SU-DHL-6 (cell line): ENCODE measurements around the gene DROSHA.

Experiments used
- H2AFZ ChIP-seq: fragments of 200-600 bp; sonication (generic); 2 replicates; pipeline ENCODE4 v1.6.1; 2014; ENCODE audit warnings: low read depth, mild to moderate bottlenecking, moderate library complexity, mixed read lengths, antibody characterized with exemption, low read length; ENCODE audit not compliant: severe bottlenecking
- H3F3A ChIP-seq: fragments of 200-600 bp; shearing (Covaris generic); 2 replicates; pipeline ENCODE4 v1.6.0; 2016; ENCODE audit warnings: antibody characterized with exemption, mild to moderate bottlenecking; ENCODE audit not compliant: insufficient read depth
- H3K27ac ChIP-seq: fragments of 200-600 bp; sonication (generic); 2 replicates; pipeline ENCODE4 v1.5.1; 2016; ENCODE audit warnings: low read depth, mild to moderate bottlenecking, low read length, moderate library complexity, mixed read lengths
- H3K27me3 ChIP-seq: fragments of 200-600 bp; sonication (generic), shearing (Covaris generic); 2 replicates; pipeline ENCODE4 v1.6.0; 2014; ENCODE audit warnings: mild to moderate bottlenecking, low read length
- H3K36me3 ChIP-seq: fragments of 200-600 bp; sonication (generic); 2 replicates; pipeline ENCODE4 v1.6.1; 2014; ENCODE audit warnings: mild to moderate bottlenecking, low read length, mixed read lengths
- H3K4me2 ChIP-seq: fragments of 300-600, 200-600 bp; shearing (Covaris generic), sonication (generic); 2 replicates; pipeline ENCODE4 v1.6.0; 2014; ENCODE audit warnings: low read length, low read depth, mild to moderate bottlenecking; ENCODE audit not compliant: poor library complexity, severe bottlenecking
- H3K4me3 ChIP-seq: fragments of 200-600 bp; sonication (generic); 2 replicates; pipeline ENCODE4 v1.5.1; 2014; ENCODE audit warnings: antibody characterized with exemption, low read length, mild to moderate bottlenecking, mixed read lengths; ENCODE audit not compliant: insufficient read depth, poor library complexity, severe bottlenecking
- H3K79me2 ChIP-seq: fragments of 200-600 bp; sonication (generic); 2 replicates; pipeline ENCODE4 v1.6.1; 2014; ENCODE audit warnings: mild to moderate bottlenecking, low read length, moderate library complexity; ENCODE audit not compliant: insufficient read depth
- H3K9ac ChIP-seq: fragments of 200-600 bp; sonication (generic); 2 replicates; pipeline ENCODE4 v1.7.0; 2014; ENCODE audit warnings: mild to moderate bottlenecking, low read length
- H3K9me2 ChIP-seq: fragments of 200-600 bp; sonication (generic); replicated peaks from 2 replicates; pipeline ENCODE4 v1.6.1; 2014; ENCODE audit warnings: low read length; ENCODE audit not compliant: insufficient read depth
- H3K9me3 ChIP-seq: fragments of 200-600 bp; sonication (generic); 2 replicates; pipeline ENCODE4 v1.6.1; 2014; ENCODE audit warnings: low read length, mixed read lengths; ENCODE audit not compliant: insufficient read depth
- H4K20me1 ChIP-seq: fragments of 200-600 bp; sonication (generic); 2 replicates; pipeline ENCODE4 v1.6.1; 2014; ENCODE audit warnings: low read depth, mild to moderate bottlenecking, antibody characterized with exemption, low read length, moderate library complexity, mixed read lengths
- EZH2phosphoT487 ChIP-seq: fragments of 200-600 bp; sonication (generic), shearing (Covaris generic); conservative IDR thresholded peaks from 2 replicates; pipeline ENCODE4 v1.6.1; 2018; ENCODE audit warnings: mild to moderate bottlenecking, antibody characterized with exemption, low read length, moderate library complexity, mixed read lengths
- TF ChIP-seq, protein P1 (sequence below): fragments of 200-600 bp; sonication (generic); IDR thresholded peaks from one replicate; pipeline ENCODE4 v1.5.1; 2017; ENCODE audit warnings: antibody characterized with exemption, mild to moderate bottlenecking, low read length, moderate library complexity; ENCODE audit not compliant: insufficient read depth, poor library complexity, severe bottlenecking

Gene DROSHA

GRCh38 chr5:31559942-31560341 lies 28.0 kb upstream of the DROSHA start:
- Histone ChIP-seq H4K20me1 (no peaks in the 10 kb centered on the region), H3K27ac (no peak overlapping the region), H3K4me3 (no peak overlapping the region), H3K9me2 (no peaks in the 10 kb centered on the region), H3K4me2 (no peak overlapping the region), H2AFZ (no peak overlapping the region), H3K36me3 (no peaks in the 10 kb centered on the region), H3K9ac (no peak overlapping the region), H3K79me2 (no peaks in the 10 kb centered on the region), H3K9me3 (no peaks in the 10 kb centered on the region), H3F3A (no peaks in the 10 kb centered on the region), H3K27me3 (no peaks in the 10 kb centered on the region)
- TF ChIP-seq, protein P1, sequence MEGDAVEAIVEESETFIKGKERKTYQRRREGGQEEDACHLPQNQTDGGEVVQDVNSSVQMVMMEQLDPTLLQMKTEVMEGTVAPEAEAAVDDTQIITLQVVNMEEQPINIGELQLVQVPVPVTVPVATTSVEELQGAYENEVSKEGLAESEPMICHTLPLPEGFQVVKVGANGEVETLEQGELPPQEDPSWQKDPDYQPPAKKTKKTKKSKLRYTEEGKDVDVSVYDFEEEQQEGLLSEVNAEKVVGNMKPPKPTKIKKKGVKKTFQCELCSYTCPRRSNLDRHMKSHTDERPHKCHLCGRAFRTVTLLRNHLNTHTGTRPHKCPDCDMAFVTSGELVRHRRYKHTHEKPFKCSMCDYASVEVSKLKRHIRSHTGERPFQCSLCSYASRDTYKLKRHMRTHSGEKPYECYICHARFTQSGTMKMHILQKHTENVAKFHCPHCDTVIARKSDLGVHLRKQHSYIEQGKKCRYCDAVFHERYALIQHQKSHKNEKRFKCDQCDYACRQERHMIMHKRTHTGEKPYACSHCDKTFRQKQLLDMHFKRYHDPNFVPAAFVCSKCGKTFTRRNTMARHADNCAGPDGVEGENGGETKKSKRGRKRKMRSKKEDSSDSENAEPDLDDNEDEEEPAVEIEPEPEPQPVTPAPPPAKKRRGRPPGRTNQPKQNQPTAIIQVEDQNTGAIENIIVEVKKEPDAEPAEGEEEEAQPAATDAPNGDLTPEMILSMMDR = no peak
- no peak for TF ChIP-seq EZH2phosphoT487

DNA sequence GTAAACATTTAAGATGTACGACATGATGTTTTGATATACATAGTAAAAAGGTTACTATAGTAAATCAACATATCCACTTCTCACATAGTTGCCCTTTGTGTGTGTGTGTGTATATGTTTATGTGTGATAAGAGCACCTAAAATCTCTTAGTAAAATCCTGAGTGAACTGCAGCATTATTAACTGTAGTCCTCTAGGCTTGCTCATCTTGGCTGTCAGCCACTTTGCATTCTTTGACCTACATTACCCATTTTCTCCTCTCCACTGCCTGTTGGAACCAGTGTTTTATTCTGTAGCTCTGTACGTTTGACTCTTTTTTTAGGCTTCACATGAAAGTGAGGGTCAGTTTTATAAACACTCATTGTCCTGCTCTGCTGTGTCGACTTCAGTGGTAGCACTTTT lies 24.6 kb upstream of the DROSHA start:
- Histone ChIP-seq H4K20me1 (no peaks in the 10 kb centered on the region), H3K36me3 (peaks cover 13% of the 10 kb centered on the region), H3K27me3 (no peaks in the 10 kb centered on the region), H3K9me2 (no peaks in the 10 kb centered on the region), H3K4me3 (no peak overlapping the region), H3F3A (no peaks in the 10 kb centered on the region), H3K79me2 (no peaks in the 10 kb centered on the region), H3K4me2 (no peak overlapping the region), H3K27ac (no peak overlapping the region), H3K9ac (no peak overlapping the region), H3K9me3 (no peaks in the 10 kb centered on the region), H2AFZ (no peak overlapping the region)
- TF ChIP-seq, protein P1 = no peak
- no peak for TF ChIP-seq EZH2phosphoT487

GRCh38 chr5:31554552-31554951 lies 22.7 kb upstream of the DROSHA start:
- TF ChIP-seq, protein P1 = no peak
- TF ChIP-seq EZH2phosphoT487 = no peak
- no peaks in the 10 kb centered on the region for H3K9me3 ChIP-seq
- no peak overlapping the region for H3K9ac ChIP-seq
- H3F3A ChIP-seq = no peaks in the 10 kb centered on the region
- no peak overlapping the region for H3K4me3 ChIP-seq
- no peaks in the 10 kb centered on the region for H3K79me2 ChIP-seq
- no peak overlapping the region for H3K27ac ChIP-seq
- H3K9me2 ChIP-seq = no peaks in the 10 kb centered on the region
- H2AFZ ChIP-seq = no peak overlapping the region
- H3K27me3 ChIP-seq = no peaks in the 10 kb centered on the region
- H4K20me1 ChIP-seq = no peaks in the 10 kb centered on the region
- H3K4me2 ChIP-seq = no peak overlapping the region
- H3K36me3 ChIP-seq = peaks cover 13% of the 10 kb centered on the region
